Measurements from ENCODE around the gene HLCS.

The HLCS gene

DNA sequence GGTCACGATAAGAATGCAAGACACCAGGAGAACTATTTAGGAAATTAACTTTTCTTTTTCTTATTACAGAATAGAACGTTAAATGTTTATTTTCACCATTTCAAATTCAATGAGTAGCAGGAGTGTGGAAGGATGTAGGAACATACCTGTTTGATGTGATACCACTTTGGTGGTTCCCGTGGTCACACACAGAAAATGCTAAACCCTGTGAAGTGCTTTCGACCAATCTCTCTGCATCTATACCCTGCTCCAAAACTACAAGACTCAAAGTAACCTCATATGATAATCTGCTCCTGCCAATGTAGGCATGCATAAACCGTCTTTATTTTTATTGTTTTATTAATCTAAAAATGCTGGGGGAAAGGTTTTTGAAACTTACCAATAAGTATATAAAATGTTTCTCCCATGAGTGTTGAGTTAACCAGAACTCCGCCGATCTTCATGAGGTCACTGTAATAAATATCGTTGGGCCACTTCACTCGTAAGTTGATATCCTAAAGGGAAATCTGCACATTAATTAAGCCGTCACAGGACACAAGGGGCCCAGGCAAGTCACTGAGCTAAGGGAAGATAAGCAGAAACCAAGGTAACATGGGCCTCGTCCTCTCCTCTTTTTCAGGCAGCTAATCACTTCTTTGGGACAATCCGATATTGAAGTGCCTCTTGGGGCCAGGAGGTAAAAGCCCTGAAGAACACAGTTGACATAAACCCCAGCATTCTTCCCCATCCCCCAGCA, 207.0 kb downstream of the HLCS start:
- TF ChIP-seq, protein P1, sequence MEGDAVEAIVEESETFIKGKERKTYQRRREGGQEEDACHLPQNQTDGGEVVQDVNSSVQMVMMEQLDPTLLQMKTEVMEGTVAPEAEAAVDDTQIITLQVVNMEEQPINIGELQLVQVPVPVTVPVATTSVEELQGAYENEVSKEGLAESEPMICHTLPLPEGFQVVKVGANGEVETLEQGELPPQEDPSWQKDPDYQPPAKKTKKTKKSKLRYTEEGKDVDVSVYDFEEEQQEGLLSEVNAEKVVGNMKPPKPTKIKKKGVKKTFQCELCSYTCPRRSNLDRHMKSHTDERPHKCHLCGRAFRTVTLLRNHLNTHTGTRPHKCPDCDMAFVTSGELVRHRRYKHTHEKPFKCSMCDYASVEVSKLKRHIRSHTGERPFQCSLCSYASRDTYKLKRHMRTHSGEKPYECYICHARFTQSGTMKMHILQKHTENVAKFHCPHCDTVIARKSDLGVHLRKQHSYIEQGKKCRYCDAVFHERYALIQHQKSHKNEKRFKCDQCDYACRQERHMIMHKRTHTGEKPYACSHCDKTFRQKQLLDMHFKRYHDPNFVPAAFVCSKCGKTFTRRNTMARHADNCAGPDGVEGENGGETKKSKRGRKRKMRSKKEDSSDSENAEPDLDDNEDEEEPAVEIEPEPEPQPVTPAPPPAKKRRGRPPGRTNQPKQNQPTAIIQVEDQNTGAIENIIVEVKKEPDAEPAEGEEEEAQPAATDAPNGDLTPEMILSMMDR (IDR thresholded peaks at IDR 0.05; ENCODE audit: low read depth, low read length), result no peak
- H3K4me3 ChIP-seq (ENCODE audit: low read depth, low read length), result no peak overlapping the region

DNA sequence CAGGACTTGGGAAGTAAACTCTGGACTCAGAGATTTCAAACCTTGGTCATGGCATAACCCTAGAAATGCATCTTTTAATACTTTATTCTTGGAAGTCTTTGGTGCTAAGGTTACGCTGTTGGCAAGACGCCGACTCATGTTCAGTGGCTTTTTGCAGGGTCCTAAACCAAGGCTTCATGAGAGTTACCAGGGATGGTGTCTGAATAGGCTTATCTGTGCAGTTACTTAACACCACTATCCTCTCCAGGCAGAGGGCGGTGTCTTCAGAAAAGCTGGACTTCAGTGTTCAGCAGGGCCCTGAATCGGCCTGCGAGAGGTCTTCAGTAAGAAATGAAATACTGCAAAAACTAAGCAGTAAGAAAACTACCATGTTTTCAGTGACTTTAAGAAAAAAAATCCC, 209.3 kb downstream of the HLCS start:
- TF ChIP-seq, protein P1 (IDR thresholded peaks at IDR 0.05; ENCODE audit: low read depth, low read length), result no peak
- H3K4me3 ChIP-seq (ENCODE audit: low read depth, low read length), result no peak overlapping the region

DNA sequence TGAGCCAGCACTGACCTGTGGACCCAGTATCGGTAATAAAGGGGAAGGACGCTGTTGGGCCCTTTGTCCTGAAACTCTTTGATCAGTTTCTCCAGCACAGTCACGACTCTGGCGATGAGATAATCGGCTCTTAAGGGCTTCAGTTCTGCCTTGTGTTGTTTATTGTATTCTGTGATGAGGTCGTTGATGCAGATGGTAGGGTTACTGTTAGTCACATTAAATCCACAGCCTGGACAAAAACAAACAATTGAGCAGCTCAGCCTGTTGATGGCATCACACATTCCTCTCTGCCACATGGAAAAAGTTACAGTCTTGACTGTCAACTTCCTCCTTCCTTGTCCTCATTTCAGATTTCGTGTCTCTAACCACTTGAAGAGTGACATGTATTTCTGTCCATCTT, 209.9 kb downstream of the HLCS start:
- no peak overlapping the region for H3K4me3 ChIP-seq (ENCODE audit: low read depth, low read length)
- TF ChIP-seq, protein P1 (IDR thresholded peaks at IDR 0.05; ENCODE audit: low read depth, low read length), result no peak

DNA sequence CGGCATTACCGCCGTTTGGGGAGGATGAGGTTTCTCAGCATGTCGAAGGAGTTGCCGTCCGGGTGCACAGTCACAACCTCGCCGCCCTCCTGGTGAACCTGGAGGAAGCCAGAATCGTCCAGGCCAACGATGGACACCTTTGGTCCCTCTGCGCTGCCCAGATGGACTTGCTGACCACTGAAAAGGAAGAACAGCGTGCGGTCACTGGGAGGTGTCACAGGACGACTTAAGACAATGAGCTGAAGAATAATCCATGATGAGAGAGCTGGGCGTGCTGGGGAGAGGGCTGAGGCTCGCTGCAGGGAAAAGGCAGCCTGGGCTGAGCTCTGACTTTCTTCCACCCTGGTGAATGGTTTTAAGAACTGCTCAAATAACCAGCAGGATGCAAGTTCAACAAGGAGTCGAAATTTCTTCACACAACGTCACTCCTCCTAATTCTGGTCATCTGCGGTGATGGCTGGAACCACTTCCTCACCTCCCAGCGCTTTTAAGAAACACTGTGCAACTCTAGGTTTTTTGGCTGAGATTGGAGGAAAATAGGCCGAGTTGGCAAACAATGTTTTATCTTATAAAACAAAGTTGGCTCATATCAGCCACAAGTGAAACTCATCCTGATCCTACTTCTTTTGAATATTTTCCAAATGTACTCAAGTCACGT, 212.1 kb downstream of the HLCS start:
- TF ChIP-seq, protein P1 (IDR thresholded peaks at IDR 0.05; ENCODE audit: low read depth, low read length), result no peak
- no peak overlapping the region for H3K4me3 ChIP-seq (ENCODE audit: low read depth, low read length)

DNA sequence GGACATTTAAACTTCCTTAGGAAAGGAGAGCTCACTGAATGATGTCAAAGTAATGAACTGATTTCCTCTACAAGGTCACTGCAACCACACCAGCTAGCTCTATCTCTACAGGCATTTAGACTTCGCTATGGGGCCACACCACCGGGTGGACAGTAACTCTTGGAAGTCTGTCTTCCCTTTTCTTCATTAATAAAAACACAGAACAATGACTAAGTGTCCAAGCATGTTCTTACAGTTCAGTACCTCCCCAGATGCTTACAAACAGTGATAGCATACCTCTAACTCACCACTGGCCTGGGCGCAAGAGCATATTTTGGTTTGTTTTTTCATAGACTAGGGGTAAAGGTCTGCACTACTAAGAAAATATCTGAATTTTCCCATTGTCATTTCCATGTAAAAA, 212.9 kb downstream of the HLCS start:
- TF ChIP-seq, protein P1 (IDR thresholded peaks at IDR 0.05; ENCODE audit: low read depth, low read length), result no peak
- no peak overlapping the region for H3K4me3 ChIP-seq (ENCODE audit: low read depth, low read length)

DNA sequence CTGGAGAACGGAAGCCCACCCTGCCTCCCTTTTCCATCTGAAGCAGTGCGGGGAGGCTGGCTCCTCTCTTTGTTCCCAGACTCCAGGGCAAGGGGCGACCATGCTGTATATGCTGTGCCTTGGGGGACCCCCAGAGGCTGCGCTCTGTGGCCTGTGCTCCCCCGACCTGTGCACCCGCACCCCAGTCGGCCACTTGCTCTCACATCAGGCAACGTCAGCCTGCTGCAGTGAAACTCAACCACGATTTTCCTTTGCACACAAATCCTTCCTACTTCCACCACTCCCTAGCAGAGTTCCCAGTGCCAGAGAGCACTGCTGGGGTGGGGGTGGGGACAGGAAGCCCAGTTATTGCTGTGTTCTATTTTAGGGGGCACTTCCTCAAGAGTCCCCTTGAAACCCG, 215.1 kb downstream of the HLCS start:
- TF ChIP-seq, protein P1 (IDR thresholded peaks at IDR 0.05; ENCODE audit: low read depth, low read length), result no peak
- no peak overlapping the region for H3K4me3 ChIP-seq (ENCODE audit: low read depth, low read length)

DNA sequence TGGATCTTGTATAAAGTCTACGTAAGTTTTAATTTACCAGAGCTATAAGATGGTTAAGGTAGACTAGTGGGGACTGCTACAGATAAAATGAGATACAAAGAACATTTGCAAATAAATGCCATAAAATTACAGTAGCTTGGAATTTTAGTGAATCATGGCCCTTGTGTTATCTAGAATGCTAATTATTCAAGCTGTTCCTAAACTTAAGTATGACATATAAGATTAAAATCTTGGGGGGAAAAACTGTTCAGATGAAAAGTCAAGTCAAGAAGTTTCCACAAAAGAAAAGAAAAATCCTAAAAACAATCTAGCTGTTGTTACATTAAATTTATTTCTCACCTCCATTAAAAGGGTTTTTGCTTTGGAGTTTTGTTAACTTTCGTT, 215.9 kb downstream of the HLCS start:
- TF ChIP-seq, protein P1 (IDR thresholded peaks at IDR 0.05; ENCODE audit: low read depth, low read length), result no peak
- no peak overlapping the region for H3K4me3 ChIP-seq (ENCODE audit: low read depth, low read length)

Measured in WI38 (cell line).